Duodenal mucosa (tissue), 2 donors: ENCODE measurements around the gene HMGA1.
"Not testable (repeated sequence)": the region's sequence is repeated elsewhere in the genome, so short reads cannot be mapped to it uniquely, and the experiment has no call there.

Source experiments
- H3K27ac ChIP-seq: one replicate; pipeline ENCODE4 v1.7.0; 2013; ENCODE audit warnings: low read depth, low read length
- H3K27me3 ChIP-seq, 2 donors: one replicate each; pipeline ENCODE4 v1.7.0; 2013; ENCODE audit warnings: low read length in 2 of 2, control low read depth in 1 of 2; ENCODE audit not compliant: insufficient read depth in 2 of 2, control insufficient read depth in 1 of 2
- H3K36me3 ChIP-seq, 2 donors: one replicate each; pipeline ENCODE4 v1.7.0; 2013; ENCODE audit warnings: low read length in 2 of 2, control low read depth in 1 of 2; ENCODE audit not compliant: insufficient read depth in 2 of 2, control insufficient read depth in 1 of 2
- H3K4me1 ChIP-seq, 2 donors: one replicate each; pipeline ENCODE4 v1.7.0; 2013; ENCODE audit warnings: low read length in 2 of 2, control low read depth in 1 of 2; ENCODE audit not compliant: insufficient read depth in 2 of 2, control insufficient read depth in 1 of 2
- H3K4me3 ChIP-seq, 2 donors: one replicate each; pipeline ENCODE4 v1.7.0; 2013; ENCODE audit warnings: low read length in 2 of 2, low read depth in 1 of 2
- H3K9ac ChIP-seq, 2 donors: one replicate each; pipeline ENCODE4 v1.7.0; 2013; ENCODE audit warnings: low read length in 2 of 2, low read depth in 1 of 2
- H3K9me3 ChIP-seq, 2 donors: one replicate each; pipeline ENCODE4 v1.7.0; 2013; ENCODE audit warnings: low read length in 2 of 2, control low read depth in 1 of 2; ENCODE audit not compliant: control insufficient read depth in 1 of 2

The HMGA1 gene

DNA sequence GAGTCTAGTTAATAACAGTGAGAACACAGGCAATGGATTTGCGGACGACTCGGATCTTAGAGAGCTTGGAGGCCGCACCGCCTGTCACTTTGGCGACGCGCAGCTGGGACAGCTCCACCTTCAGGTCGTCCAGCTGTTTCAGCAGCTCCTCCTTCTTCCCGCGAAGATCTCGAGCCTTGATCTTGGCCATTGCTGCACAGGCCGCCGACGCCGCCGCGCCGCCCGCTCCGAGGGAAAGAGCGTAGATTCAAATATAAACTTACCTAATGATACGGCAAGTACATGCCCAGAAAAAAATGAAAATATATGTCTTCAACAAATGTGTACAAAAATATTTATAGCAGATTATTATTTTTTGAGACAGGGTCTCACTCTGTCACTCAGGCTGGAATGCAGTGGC lies 26.8 kb downstream of the HMGA1 start:
- H3K9ac ChIP-seq, H3K9me3 ChIP-seq, H3K36me3 ChIP-seq, H3K27ac ChIP-seq, H3K27me3 ChIP-seq, H3K4me1 ChIP-seq, H3K4me3 ChIP-seq: not testable (repeated sequence)

DNA sequence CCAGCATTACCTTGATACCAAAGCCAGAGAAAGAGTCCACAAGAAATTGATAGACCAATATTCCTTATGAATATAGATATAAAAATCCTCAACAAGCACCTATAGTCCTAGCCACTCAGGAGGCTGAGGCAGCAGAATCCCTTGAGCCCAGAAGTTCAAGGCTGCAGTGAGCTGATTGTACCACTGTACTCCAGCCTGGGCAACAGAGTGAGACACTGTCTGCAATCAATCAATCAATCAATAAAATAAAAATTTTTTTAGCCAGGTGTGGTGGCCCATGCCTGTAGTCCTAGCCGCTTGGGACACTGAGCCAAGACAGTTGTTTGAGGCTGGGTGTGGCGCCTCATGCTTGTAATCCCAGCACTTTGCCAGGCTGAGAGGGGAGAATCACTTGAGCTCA lies 31.1 kb downstream of the HMGA1 start:
- no peaks in the 10 kb centered on the region for H3K36me3 ChIP-seq
- H3K27ac ChIP-seq: no peak overlapping the region
- no peak overlapping the region for H3K4me3 ChIP-seq
- no peaks in the 10 kb centered on the region for H3K4me1 ChIP-seq
- no peaks in the 10 kb centered on the region for H3K27me3 ChIP-seq
- no peak overlapping the region for H3K9ac ChIP-seq
- no peaks in the 10 kb centered on the region for H3K9me3 ChIP-seq

DNA sequence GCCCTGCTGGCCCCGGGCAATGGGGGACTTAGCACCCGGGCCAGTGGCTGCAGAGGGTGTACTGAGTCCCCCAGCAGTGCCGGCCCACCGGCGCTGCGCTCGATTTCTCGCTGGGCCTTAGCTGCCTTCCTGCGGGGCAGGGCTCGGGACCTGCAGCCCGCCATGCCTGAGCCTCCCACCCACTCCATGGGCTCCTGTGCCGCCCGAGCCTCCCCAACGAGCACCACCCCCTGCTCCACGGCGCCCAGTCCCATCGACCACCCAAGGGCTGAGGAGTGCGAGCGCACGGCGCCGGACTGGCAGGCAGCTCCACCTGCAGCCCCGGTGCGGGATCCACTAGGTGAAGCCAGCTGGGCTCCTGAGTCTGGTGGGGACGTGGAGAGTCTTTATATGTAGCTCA lies 32.5 kb downstream of the HMGA1 start:
- not testable (repeated sequence) for H3K4me3 ChIP-seq, H3K27ac ChIP-seq, H3K27me3 ChIP-seq, H3K4me1 ChIP-seq, H3K36me3 ChIP-seq, H3K9ac ChIP-seq, H3K9me3 ChIP-seq

DNA sequence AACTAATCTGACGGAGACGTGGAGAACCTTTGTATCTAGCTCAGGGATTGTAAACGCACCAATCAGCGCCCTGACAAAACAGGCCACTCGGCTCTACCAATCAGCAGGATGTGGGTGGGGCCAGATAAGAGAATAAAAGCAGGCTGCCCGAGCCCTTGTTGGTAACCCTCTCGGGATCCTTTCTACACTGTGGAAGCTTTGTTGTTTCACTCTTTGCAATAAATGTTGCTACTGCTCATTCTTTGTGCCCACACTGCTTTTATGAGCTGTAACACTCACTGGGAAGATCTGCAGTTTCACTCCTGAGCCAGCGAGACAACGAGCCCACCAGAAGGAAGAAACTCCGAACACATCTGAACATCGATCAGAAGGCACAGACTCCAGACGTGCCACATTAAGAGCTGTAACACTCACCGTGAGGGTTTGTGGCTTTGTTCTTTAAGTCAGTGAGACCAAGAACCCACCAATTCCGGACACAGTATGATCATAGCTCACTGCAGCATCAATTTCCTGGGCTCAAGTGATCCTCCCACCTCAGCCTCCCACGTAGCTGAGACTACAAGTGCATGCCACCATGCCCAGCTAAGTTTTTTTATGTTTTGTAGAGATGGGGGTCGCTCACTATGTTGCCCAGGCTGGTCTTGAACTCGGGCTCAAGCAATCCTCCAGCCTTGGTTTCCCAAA lies 33.1 kb downstream of the HMGA1 start:
- not testable (repeated sequence) for H3K9ac ChIP-seq, H3K27ac ChIP-seq, H3K4me3 ChIP-seq

DNA sequence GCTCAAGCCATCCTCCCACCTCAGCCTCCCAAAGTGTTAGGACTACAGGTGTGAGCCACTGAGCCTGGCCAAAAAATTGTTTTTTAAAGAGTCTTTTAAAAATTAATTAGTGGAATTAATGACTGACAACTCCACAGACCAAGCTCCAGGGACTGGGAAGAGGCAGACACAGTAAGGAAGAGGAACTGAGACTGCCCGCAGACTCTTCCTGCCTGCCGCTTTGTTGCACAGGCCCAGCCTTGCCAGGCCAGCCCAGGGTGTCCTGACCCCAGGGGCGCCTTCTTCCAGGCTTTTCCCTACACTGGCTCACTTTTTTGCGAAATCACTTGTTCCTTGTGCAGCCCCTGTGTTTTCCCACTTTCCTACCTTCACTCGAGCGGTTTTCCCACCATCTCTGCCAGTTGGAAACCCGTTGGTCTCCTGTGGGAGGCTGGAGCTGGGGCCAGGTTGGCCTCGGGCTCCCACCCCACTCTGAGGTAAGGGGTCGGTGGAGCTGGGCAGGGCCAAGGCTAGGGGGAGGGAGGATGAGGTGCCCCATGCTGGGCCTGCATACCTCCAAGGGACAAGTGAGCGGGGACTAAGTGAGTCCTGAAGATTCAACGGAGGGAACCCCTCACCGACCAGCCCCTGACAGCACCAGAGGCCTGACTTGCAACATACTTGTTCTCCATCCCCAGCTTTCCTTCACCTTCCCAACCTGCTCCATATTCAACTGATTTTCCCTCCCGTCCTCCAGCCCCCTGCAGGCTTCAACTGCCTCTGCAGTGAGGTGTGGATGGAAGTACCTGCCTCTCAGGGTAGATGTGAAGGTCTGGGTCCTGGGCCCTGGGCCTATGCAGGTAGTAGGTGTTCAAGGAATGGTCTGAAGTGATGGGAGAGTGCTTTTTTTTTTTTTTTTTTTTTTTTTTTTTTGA lies 35.6 kb downstream of the HMGA1 start:
- Histone ChIP-seq H3K9me3 (no peaks in the 10 kb centered on the region), H3K9ac (no peak overlapping the region), H3K27me3 (no peaks in the 10 kb centered on the region), H3K4me1 (no peaks in the 10 kb centered on the region), H3K4me3 (no peak overlapping the region), H3K36me3 (no peaks in the 10 kb centered on the region), H3K27ac (no peak overlapping the region)

More for the DNA sequence above, 33.1 kb downstream of the HMGA1 start:
- not testable (repeated sequence) for H3K27me3 ChIP-seq, H3K36me3 ChIP-seq, H3K9me3 ChIP-seq, H3K4me1 ChIP-seq

DNA sequence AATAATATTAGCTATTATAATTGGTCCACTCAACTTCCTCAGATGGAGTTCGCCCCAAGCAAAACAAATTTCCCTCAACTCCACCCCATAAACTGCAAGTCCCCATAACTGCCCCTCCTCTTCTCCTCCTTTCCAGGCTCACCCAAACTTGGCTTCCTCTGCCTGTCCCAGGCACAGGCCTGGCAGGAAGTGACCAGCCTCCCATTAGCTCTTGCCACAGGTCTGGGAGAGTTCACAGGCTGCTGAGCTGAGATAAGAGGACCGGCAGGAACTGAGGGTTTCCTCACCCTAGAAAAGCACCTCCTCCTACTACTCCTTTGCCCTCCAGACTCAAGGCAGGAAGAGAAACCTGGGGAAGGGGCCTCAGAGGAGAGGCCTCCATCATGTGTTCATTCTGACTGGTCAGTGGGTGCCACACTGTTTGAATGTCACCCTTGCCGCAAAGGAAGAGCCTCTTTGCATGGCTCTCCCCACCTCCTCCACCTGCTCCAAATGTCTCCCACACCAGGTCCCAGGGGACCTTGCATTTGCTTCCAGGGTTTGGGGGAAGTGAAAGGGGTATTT lies 36.7 kb downstream of the HMGA1 start:
- H3K27me3 ChIP-seq: no peaks in the 10 kb centered on the region
- no peaks in the 10 kb centered on the region for H3K9me3 ChIP-seq
- H3K36me3 ChIP-seq: no peaks in the 10 kb centered on the region
- no peak overlapping the region for H3K4me3 ChIP-seq
- H3K4me1 ChIP-seq: no peaks in the 10 kb centered on the region
- no peak overlapping the region for H3K27ac ChIP-seq
- no peak overlapping the region for H3K9ac ChIP-seq

DNA sequence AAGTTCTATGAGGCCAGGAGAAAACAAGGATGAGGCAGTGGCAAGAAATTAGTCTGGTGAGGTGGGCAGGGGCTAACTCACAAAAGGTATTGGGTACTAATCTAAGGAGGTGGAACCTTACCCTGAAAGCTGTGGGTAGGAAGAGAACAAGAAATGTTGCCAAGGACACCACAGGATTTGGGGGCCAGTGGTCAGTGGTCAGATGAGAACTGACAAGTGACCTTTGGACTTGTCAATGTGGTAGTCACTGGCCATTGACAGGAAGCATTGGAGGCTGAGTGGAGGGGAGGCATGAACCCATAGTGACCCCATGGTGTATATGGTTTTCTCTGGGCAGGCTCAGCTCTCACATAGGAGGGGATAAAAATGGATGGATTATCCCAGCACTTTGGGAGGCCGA lies 37.5 kb downstream of the HMGA1 start:
- no peaks in the 10 kb centered on the region for H3K27me3 ChIP-seq
- no peak overlapping the region for H3K4me3 ChIP-seq
- no peaks in the 10 kb centered on the region for H3K9me3 ChIP-seq

DNA sequence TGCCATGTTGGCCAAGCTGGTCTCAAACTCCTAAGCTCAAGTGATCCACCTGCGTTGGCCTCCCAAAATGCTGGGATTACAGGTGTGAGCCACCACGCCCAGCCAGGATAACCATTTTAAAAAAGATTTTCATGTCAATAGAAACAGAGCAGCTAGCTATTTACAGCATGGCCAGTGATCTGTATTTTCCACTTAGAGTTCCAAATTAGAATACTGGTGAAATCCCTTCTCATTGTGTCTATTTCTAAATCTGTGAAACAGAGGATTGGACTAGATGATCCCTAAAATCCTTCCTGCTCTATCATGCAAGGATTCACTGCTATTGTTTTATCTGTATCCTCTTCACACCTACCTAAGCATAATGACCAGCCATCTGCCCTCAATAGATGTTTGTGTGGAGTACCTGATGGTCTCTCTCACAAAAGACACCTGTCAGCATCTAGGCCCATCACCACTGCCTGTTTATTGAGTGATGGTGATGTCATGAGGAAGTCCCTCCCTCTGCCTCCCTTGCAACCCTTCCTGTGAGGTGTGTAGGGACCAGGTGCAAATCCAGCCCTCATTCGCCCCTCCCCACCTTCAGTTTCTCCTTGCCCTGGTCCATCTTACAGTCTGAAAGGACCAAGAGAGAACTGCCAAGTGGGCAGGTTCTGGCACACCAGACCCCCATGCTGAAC lies 38.6 kb downstream of the HMGA1 start:
- Histone ChIP-seq H3K27ac (no peak overlapping the region), H3K4me1 (no peaks in the 10 kb centered on the region), H3K9ac (no peak overlapping the region)

More for the DNA sequence above, 37.5 kb downstream of the HMGA1 start:
- H3K9ac ChIP-seq: no peak overlapping the region
- H3K27ac ChIP-seq: no peak overlapping the region
- no peaks in the 10 kb centered on the region for H3K4me1 ChIP-seq
- peaks cover 0 to 2% of the 10 kb centered on the region in 2 donors for H3K36me3 ChIP-seq

DNA sequence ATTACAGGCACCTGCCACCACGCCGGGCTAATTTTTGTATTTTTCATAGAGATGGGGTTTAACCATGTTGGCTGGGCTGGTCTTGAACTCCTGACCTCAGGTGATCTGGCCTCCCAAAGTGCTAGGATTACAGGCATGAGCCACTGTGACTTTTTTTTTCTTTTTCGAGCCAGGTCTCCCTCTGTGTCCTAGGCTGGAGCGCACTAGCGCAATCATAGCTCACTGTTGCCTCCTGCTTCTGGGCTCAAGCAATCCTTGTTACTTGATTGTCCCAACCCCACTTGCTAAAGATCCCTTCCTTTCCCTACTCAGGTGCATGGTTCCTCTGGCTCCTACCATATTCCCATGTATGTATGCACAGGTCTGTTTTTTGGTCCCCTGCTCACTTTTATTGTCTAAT lies 39.5 kb downstream of the HMGA1 start:
- Histone ChIP-seq H3K4me1 (no peaks in the 10 kb centered on the region), H3K27ac (no peak overlapping the region)

More for the DNA sequence above, 38.6 kb downstream of the HMGA1 start:
- Histone ChIP-seq H3K9me3 (no peaks in the 10 kb centered on the region), H3K36me3 (peaks cover 0 to 10% of the 10 kb centered on the region in 2 donors), H3K27me3 (no peaks in the 10 kb centered on the region), H3K4me3 (no peak overlapping the region)

More for the DNA sequence above, 39.5 kb downstream of the HMGA1 start:
- Histone ChIP-seq H3K36me3 (peaks cover 0 to 10% of the 10 kb centered on the region in 2 donors), H3K9ac (no peak overlapping the region), H3K4me3 (no peak overlapping the region), H3K9me3 (no peaks in the 10 kb centered on the region), H3K27me3 (no peaks in the 10 kb centered on the region)
